GM12878 (cell line): Measurements from ENCODE around the gene RNASE2. TPM values are rescaled to one million over a fixed set of nuclear protein-coding genes. Genes with fewer than 3 reads are reported as not detected.
"Not testable (repeated sequence)": the region's sequence is repeated elsewhere in the genome, so short reads cannot be mapped to it uniquely, and the experiment has no call there.

Experiments used
- ATAC-seq: fragments of 200-7000 bp; cut with Tn5 transposase; 3 replicates; pipeline ENCODE4 v1.9.1; 2020; ENCODE audit warnings: mild to moderate bottlenecking, moderate library complexity
- BruUV-seq: library from RNA; stranded (reverse); fragments of 400-500 nt; replicated peaks from 2 replicates; lab custom pipeline; 2021; lab: Mats Ljungman, UMichigan
- CTCF ChIA-PET: fragments of 300-600 bp; sonication (Branson Sonifier 250); formaldehyde crosslinking; extraction: SDS; loops from one replicate; lab custom pipeline; 2021; ENCODE audit warnings: inconsistent platforms; lab: Yijun Ruan, JAX
- POLR2A ChIA-PET: fragments of 350-600 bp; formaldehyde crosslinking; extraction: SDS; loops from one replicate; lab custom pipeline; 2021; ENCODE audit warnings: inconsistent platforms; lab: Charles Lee
- RAD21 ChIA-PET: fragments of 300-600 bp; sonication (Branson Sonifier 250); formaldehyde crosslinking; loops from one replicate; lab custom pipeline; 2023; ENCODE audit warnings: antibody characterized with exemption; ENCODE audit not compliant: unreplicated experiment; lab: Charles Lee
- SMC1A ChIA-PET: fragments of 300-600 bp; sonication (Branson Sonifier 250); formaldehyde crosslinking; loops from one replicate; lab custom pipeline; 2023; ENCODE audit not compliant: unreplicated experiment, uncharacterized antibody; lab: Charles Lee
- DNase-seq: peaks from one replicate; pipeline ENCODE4 v3.0.0-alpha.2; 2011; ENCODE audit warnings: low read depth, low spot score
- FAIRE-seq: peaks from 3 replicates; lab custom pipeline; 2011; peaks lifted over from hg19 to GRCh38; lab: Jason Lieb, UNC
- H2AFZ ChIP-seq: 2 replicates; pipeline ENCODE4 v1.6.0; 2011; ENCODE audit warnings: low read depth, low read length, control low read depth; ENCODE audit not compliant: control insufficient read depth
- H3K27ac ChIP-seq: 2 replicates; pipeline ENCODE4 v1.5.1; 2011; ENCODE audit warnings: control low read depth; ENCODE audit not compliant: control insufficient read depth, insufficient read depth
- H3K27me3 ChIP-seq, 2 experiments: replicated peaks in 1 of 2; 2 replicates each; pipeline versions ENCODE4 v1.6.0 to v1.6.1; 2011; ENCODE audit warnings: low read length in 1 of 2; ENCODE audit not compliant: control insufficient read depth in 2 of 2, insufficient read depth in 2 of 2
- H3K36me3 ChIP-seq, 2 experiments: 2 replicates each; pipeline ENCODE4 v1.5.1; 2011; ENCODE audit warnings: low read length in 1 of 2; ENCODE audit not compliant: control insufficient read depth in 2 of 2, insufficient read depth in 2 of 2
- H3K4me1 ChIP-seq: 2 replicates; pipeline ENCODE4 v1.6.1; 2011; ENCODE audit warnings: mild to moderate bottlenecking, low read length, moderate library complexity, mixed read lengths; ENCODE audit not compliant: control insufficient read depth, insufficient read depth
- H3K4me2 ChIP-seq: 2 replicates; pipeline ENCODE4 v1.6.0; 2011; ENCODE audit warnings: control low read depth; ENCODE audit not compliant: control insufficient read depth, insufficient read depth
- H3K4me3 ChIP-seq: fragments of 200-600 bp; sonication (generic); 2 replicates; pipeline ENCODE4 v1.5.1; 2016
- H3K79me2 ChIP-seq: 2 replicates; pipeline ENCODE4 v1.6.0; 2011; ENCODE audit warnings: low read length; ENCODE audit not compliant: control insufficient read depth, insufficient read depth
- H3K9ac ChIP-seq: 2 replicates; pipeline ENCODE4 v1.8.0; 2011; ENCODE audit warnings: low read length, control low read depth, mixed read lengths; ENCODE audit not compliant: control insufficient read depth, insufficient read depth
- H3K9me3 ChIP-seq: replicated peaks from 3 replicates; pipeline ENCODE4 v1.5.1; 2011; ENCODE audit warnings: mild to moderate bottlenecking, low read length; ENCODE audit not compliant: control insufficient read depth, insufficient read depth
- H4K20me1 ChIP-seq: 2 replicates; pipeline ENCODE4 v1.6.0; 2011; ENCODE audit not compliant: control insufficient read depth, insufficient read depth
- CHD2 ChIP-seq: IDR thresholded peaks from 2 replicates; pipeline ENCODE4 v1.6.1; 2011; ENCODE audit warnings: low read depth, low read length, improper control_type of control experiment, borderline replicate concordance
- CREM ChIP-seq: IDR thresholded peaks from 2 replicates; pipeline ENCODE4 v1.6.1; 2014; ENCODE audit warnings: antibody characterized with exemption, low read depth
- IRF4 ChIP-seq: IDR thresholded peaks from 2 replicates; pipeline ENCODE4 v1.6.1; 2011; ENCODE audit warnings: low read depth, low read length
- MTA2 ChIP-seq: fragments of 450-650 bp; IDR thresholded peaks from 2 replicates; pipeline ENCODE4 v1.6.1; 2016; ENCODE audit warnings: low read depth, mild to moderate bottlenecking, moderate library complexity
- POLR2AphosphoS5 ChIP-seq: IDR thresholded peaks from 2 replicates; pipeline ENCODE4 v1.6.1; 2011; ENCODE audit warnings: mild to moderate bottlenecking, low read length, inconsistent platforms
- STAT3 ChIP-seq: IDR thresholded peaks from 2 replicates; pipeline ENCODE4 v1.6.1; 2011; ENCODE audit warnings: low read depth, low read length, improper control_type of control experiment
- ZNF622 ChIP-seq: fragments of 450-650 bp; IDR thresholded peaks from 2 replicates; pipeline ENCODE4 v1.6.1; 2017; ENCODE audit warnings: mild to moderate bottlenecking, inconsistent platforms
- in situ Hi-C: fragments of 300-500 bp; cut with MboI; formaldehyde crosslinking; loops from 9 replicates; pipeline ENCODE4 v1.14.3; 2018; ENCODE audit warnings: mixed read lengths
- intact Hi-C: fragments of 100-400 bp; cut with micrococcal nuclease; formaldehyde crosslinking; loops from one replicate; pipeline ENCODE4 v1.14.2; 2022; ENCODE audit not compliant: unreplicated experiment
- polyA plus RNA-seq, 11 experiments: library from polyadenylated mRNA; depleted of rRNA in 4 of 11; unstranded in 6 of 11; stranded (reverse) in 5 of 11; fragments of >200 nt; fragmentation: Nextera tagmentation in 4 of 11; fragmentation: Illumina TruSeq in 1 of 11; extraction: Ambion mirVana in 4 of 11; extraction: Trizol in 1 of 11; gene quantifications; 1 replicate in 1 of 11; 2 replicates in 10 of 11; pipeline versions ENCODE4 v1.2.1 to v1.2.3, GENCODE V29; 2011 to 2016; ENCODE audit warnings: inconsistent platforms in 2 of 11, missing spikeins in 2 of 11, low read depth in 1 of 11
- total RNA-seq, 4 experiments: library from RNA; depleted of rRNA in 3 of 4; stranded (reverse); fragments of >200 nt in 3 of 4; fragmentation: Illumina TruSeq in 1 of 4; extraction: Trizol in 1 of 4; gene quantifications; 2 replicates each; pipeline versions ENCODE4 v1.2.1 to v1.2.3, GENCODE V29; 2013 to 2021
- TF ChIP-seq, protein P1 (sequence below): IDR thresholded peaks from 2 replicates; pipeline ENCODE4 v1.6.1; 2012; ENCODE audit warnings: low read depth, low read length, improper control_type of control experiment
- TF ChIP-seq, protein P2 (sequence below): IDR thresholded peaks from 2 replicates; pipeline ENCODE4 v1.6.1; 2012; ENCODE audit warnings: low read length, inconsistent platforms
- TF ChIP-seq, protein P3 (sequence below): IDR thresholded peaks from 2 replicates; pipeline ENCODE4 v1.6.1; 2011; ENCODE audit warnings: low read depth, low read length, improper control_type of control experiment, borderline replicate concordance
- TF ChIP-seq, protein P4 (sequence below): fragments of 450-650 bp; IDR thresholded peaks from 2 replicates; pipeline ENCODE4 v1.6.1; 2014; ENCODE audit warnings: mild to moderate bottlenecking
- TF ChIP-seq, protein P5 (sequence below): IDR thresholded peaks from 2 replicates; pipeline ENCODE4 v1.6.1; 2012; ENCODE audit warnings: improper control_type of control experiment, low read depth, low read length; ENCODE audit not compliant: insufficient replicate concordance

Gene RNASE2
- total and polyA plus RNA-seq, 10 of the 15 experiments (the other 5 are each of a cell fraction or from before 2014, with no cell fraction given), result not detected

DNA sequence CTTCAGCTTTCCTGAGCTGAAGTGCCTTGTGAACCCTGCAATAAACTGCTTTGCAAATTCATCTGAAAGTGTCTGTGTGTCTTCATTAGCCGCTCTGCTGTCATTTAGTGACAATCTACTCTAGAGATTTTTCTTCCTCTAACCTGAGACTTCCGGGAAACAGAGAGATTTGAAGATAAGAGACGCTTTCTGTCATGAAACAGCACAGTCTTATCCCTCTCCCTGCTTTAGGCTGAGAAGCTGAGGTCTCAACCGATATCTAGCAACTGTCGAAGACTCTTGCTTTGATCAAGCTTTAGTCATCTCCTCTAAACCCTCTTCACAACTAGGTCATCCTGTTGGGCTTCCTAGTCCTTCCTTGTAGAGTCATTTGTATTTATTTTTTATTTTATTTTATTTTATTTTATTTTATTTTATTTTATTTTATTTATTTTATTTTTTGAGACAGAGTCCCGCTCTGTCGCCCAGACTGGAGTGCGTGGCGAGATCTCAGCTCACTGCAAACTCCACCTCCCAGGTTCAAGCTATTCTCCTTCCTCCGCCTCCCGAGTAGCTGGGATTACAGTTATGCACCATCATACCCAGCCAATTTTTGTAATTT, 1.2 kb downstream of the RNASE2 start (continued):
- TF ChIP-seq, protein P1, sequence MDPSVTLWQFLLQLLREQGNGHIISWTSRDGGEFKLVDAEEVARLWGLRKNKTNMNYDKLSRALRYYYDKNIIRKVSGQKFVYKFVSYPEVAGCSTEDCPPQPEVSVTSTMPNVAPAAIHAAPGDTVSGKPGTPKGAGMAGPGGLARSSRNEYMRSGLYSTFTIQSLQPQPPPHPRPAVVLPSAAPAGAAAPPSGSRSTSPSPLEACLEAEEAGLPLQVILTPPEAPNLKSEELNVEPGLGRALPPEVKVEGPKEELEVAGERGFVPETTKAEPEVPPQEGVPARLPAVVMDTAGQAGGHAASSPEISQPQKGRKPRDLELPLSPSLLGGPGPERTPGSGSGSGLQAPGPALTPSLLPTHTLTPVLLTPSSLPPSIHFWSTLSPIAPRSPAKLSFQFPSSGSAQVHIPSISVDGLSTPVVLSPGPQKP, result no peak
- TF ChIP-seq, protein P2, sequence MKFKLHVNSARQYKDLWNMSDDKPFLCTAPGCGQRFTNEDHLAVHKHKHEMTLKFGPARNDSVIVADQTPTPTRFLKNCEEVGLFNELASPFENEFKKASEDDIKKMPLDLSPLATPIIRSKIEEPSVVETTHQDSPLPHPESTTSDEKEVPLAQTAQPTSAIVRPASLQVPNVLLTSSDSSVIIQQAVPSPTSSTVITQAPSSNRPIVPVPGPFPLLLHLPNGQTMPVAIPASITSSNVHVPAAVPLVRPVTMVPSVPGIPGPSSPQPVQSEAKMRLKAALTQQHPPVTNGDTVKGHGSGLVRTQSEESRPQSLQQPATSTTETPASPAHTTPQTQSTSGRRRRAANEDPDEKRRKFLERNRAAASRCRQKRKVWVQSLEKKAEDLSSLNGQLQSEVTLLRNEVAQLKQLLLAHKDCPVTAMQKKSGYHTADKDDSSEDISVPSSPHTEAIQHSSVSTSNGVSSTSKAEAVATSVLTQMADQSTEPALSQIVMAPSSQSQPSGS, result no peak
- TF ChIP-seq ZNF622 (no peak), CHD2 (no peak), POLR2AphosphoS5 (no peak), CREM (no peak), STAT3 (no peak), MTA2 (no peak), IRF4 (no peak)
- TF ChIP-seq, protein P3, sequence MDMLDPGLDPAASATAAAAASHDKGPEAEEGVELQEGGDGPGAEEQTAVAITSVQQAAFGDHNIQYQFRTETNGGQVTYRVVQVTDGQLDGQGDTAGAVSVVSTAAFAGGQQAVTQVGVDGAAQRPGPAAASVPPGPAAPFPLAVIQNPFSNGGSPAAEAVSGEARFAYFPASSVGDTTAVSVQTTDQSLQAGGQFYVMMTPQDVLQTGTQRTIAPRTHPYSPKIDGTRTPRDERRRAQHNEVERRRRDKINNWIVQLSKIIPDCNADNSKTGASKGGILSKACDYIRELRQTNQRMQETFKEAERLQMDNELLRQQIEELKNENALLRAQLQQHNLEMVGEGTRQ, result no peak
- TF ChIP-seq, protein P4, sequence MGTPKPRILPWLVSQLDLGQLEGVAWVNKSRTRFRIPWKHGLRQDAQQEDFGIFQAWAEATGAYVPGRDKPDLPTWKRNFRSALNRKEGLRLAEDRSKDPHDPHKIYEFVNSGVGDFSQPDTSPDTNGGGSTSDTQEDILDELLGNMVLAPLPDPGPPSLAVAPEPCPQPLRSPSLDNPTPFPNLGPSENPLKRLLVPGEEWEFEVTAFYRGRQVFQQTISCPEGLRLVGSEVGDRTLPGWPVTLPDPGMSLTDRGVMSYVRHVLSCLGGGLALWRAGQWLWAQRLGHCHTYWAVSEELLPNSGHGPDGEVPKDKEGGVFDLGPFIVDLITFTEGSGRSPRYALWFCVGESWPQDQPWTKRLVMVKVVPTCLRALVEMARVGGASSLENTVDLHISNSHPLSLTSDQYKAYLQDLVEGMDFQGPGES, result no peak
- TF ChIP-seq, protein P5, sequence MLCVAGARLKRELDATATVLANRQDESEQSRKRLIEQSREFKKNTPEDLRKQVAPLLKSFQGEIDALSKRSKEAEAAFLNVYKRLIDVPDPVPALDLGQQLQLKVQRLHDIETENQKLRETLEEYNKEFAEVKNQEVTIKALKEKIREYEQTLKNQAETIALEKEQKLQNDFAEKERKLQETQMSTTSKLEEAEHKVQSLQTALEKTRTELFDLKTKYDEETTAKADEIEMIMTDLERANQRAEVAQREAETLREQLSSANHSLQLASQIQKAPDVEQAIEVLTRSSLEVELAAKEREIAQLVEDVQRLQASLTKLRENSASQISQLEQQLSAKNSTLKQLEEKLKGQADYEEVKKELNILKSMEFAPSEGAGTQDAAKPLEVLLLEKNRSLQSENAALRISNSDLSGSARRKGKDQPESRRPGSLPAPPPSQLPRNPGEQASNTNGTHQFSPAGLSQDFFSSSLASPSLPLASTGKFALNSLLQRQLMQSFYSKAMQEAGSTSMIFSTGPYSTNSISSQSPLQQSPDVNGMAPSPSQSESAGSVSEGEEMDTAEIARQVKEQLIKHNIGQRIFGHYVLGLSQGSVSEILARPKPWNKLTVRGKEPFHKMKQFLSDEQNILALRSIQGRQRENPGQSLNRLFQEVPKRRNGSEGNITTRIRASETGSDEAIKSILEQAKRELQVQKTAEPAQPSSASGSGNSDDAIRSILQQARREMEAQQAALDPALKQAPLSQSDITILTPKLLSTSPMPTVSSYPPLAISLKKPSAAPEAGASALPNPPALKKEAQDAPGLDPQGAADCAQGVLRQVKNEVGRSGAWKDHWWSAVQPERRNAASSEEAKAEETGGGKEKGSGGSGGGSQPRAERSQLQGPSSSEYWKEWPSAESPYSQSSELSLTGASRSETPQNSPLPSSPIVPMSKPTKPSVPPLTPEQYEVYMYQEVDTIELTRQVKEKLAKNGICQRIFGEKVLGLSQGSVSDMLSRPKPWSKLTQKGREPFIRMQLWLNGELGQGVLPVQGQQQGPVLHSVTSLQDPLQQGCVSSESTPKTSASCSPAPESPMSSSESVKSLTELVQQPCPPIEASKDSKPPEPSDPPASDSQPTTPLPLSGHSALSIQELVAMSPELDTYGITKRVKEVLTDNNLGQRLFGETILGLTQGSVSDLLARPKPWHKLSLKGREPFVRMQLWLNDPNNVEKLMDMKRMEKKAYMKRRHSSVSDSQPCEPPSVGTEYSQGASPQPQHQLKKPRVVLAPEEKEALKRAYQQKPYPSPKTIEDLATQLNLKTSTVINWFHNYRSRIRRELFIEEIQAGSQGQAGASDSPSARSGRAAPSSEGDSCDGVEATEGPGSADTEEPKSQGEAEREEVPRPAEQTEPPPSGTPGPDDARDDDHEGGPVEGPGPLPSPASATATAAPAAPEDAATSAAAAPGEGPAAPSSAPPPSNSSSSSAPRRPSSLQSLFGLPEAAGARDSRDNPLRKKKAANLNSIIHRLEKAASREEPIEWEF, result no peak

DNA sequence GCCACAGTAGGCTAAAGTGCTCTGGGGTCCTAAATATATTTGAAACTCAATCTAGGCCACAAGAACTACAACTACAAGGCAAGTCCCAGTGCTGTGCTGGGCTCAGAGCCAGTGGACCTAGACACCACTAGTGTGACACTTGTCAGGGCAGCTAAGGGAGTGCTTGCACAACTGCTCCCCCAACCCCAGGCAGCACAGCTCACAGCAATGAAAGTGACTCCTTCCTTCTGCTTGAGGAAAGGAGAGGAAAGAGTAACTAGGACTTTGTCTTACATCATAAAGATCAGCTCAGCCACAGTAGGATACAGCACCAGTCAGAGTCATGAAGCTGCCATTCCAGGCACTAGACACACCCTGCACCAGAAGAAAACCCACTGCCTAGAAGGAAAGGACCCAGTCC, 3.7 kb downstream of the RNASE2 start:
- H3K4me2 ChIP-seq, H4K20me1 ChIP-seq, H2AFZ ChIP-seq, ATAC-seq, CTCF ChIA-PET, H3K4me1 ChIP-seq, H3K9me3 ChIP-seq, in situ Hi-C loops, H3K9ac ChIP-seq, H3K4me3 ChIP-seq, H3K27me3 ChIP-seq, H3K36me3 ChIP-seq, RAD21 ChIA-PET, POLR2A ChIA-PET, intact Hi-C loops, H3K79me2 ChIP-seq, SMC1A ChIA-PET, H3K27ac ChIP-seq, BruUV-seq, DNase-seq, FAIRE-seq: not testable (repeated sequence)
